HG03432 (cell line): ENCODE data around the gene CHGA.

Experiments used
- ATAC-seq: cut with Tn5 transposase; IDR thresholded peaks from one replicate; pipeline ENCODE4 v1.9.1; 2021; ENCODE audit warnings: mild to moderate bottlenecking, moderate library complexity; ENCODE audit not compliant: unreplicated experiment

CHGA gene

GRCh38 chr14:92929689-92930608 lies 7.0 kb downstream of the CHGA start:
- no peak for ATAC-seq

GRCh38 chr14:92930737-92931602 lies 8.0 kb downstream of the CHGA start:
- ATAC-seq: no peak

- no peak for ATAC-seq
Measured at GRCh38 chr14:92931681-92932447, 8.9 kb downstream of the CHGA start.

- no peak for ATAC-seq
Measured at GRCh38 chr14:92932448-92933395, 9.8 kb downstream of the CHGA start.

GRCh38 chr14:92933481-92933880 lies 10.5 kb downstream of the CHGA start:
- no peak for ATAC-seq

- no peak for ATAC-seq
Measured at GRCh38 chr14:92934196-92935085, 11.5 kb downstream of the CHGA start.

- ATAC-seq: no peak
Measured at GRCh38 chr14:92935446-92935845, 12.5 kb downstream of the CHGA start.

- ATAC-seq: no peak
Measured at GRCh38 chr14:92936085-92936484, 13.1 kb downstream of the CHGA start.

GRCh38 chr14:92937051-92937937 lies 14.3 kb downstream of the CHGA start:
- no peak for ATAC-seq

- no peak for ATAC-seq
Measured at GRCh38 chr14:92938235-92938875, 15.4 kb downstream of the CHGA start.

GRCh38 chr14:92938890-92939671 lies 16.1 kb downstream of the CHGA start:
- ATAC-seq: no peak

GRCh38 chr14:92939699-92940098 lies 16.7 kb downstream of the CHGA start:
- ATAC-seq: no peak

- ATAC-seq: no peak
Measured at GRCh38 chr14:92940543-92940942, 17.6 kb downstream of the CHGA start.

GRCh38 chr14:92941531-92941930 lies 18.6 kb downstream of the CHGA start:
- no peak for ATAC-seq

- ATAC-seq: no peak
Measured at GRCh38 chr14:92942136-92942535, 19.2 kb downstream of the CHGA start.

- no peak for ATAC-seq
Measured at GRCh38 chr14:92942576-92942975, 19.6 kb downstream of the CHGA start.
